Measurements from ENCODE around the gene RPS15. TPM values are rescaled to one million over a fixed set of nuclear protein-coding genes. Genes with fewer than 3 reads are reported as not detected.

RPS15 gene
- total and polyA plus RNA-seq, 4 donors: 296 to 954 (median 414) TPM

- Histone ChIP-seq H3K36me3 (ENCODE audit: control insufficient read depth in 4 of 4, insufficient read depth in 3 of 4, low read depth in 1 of 4, low read length in 3 of 4) (peaks cover 0 to 7% (median 0%) of the 10 kb centered on the region in 4 donors), H3K4me3 (ENCODE audit: low read depth in 1 of 3, low read length in 3 of 3) (no peak overlapping the region), H3K4me1 (ENCODE audit: control insufficient read depth in 4 of 4, insufficient read depth in 4 of 4, low read length in 3 of 4) (peaks cover 39 to 67% (median 60%) of the 10 kb centered on the region in 4 donors), H3K9ac (ENCODE audit: low read depth in 1 of 2, low read length in 2 of 2) (peak overlapping the region in 1 of 2 donors; percentile 6), H3K27ac (ENCODE audit: low read depth in 1 of 2, low read length in 2 of 2) (peak overlapping the region; percentile 62 to 67), H3K9me3 (ENCODE audit: control insufficient read depth in 4 of 4, low read length in 3 of 4) (no peaks in the 10 kb centered on the region), H3K27me3 (ENCODE audit: control insufficient read depth in 4 of 4, insufficient read depth in 4 of 4, low read length in 3 of 4) (no peaks in the 10 kb centered on the region)
- 77% methylated on average over 29 of the region's 29 CpGs for WGBS
- DNase-seq (ENCODE audit: low spot score): no peak
- no peak for TF ChIP-seq SP1 (IDR thresholded peaks at IDR 0.05)
- no peak for TF ChIP-seq YY1 (IDR thresholded peaks at IDR 0.05)
- TF ChIP-seq RAD21 (IDR thresholded peaks at IDR 0.05): no peak
- TF ChIP-seq JUND (IDR thresholded peaks at IDR 0.05): no peak
- TF ChIP-seq FOXA2 (IDR thresholded peaks at IDR 0.05): no peak
- TF ChIP-seq ZBTB33 (IDR thresholded peaks at IDR 0.05): no peak
- no peak for TF ChIP-seq NR2F2 (IDR thresholded peaks at IDR 0.05)
- no peak for TF ChIP-seq TAF1 (conservative IDR thresholded peaks at IDR 0.05)
- no peak for TF ChIP-seq ATF3 (IDR thresholded peaks at IDR 0.05)
- no peak for TF ChIP-seq HNF4G (IDR thresholded peaks at IDR 0.05)
- TF ChIP-seq REST (IDR thresholded peaks at IDR 0.05): no peak
- no peak for TF ChIP-seq RXRA (IDR thresholded peaks at IDR 0.05)
- TF ChIP-seq EGR1 (IDR thresholded peaks at IDR 0.05; ENCODE audit: low read depth in 2 of 2): no peak
- TF ChIP-seq GABPA (IDR thresholded peaks at IDR 0.05 in 1 of 2, conservative IDR thresholded peaks at IDR 0.05 in 1 of 2): no peak
Measured at GRCh38 chr19:1411255-1412191, 26.7 kb upstream of the RPS15 start.

- Histone ChIP-seq H3K27ac (ENCODE audit: low read depth in 1 of 2, low read length in 2 of 2) (peak overlapping the region; percentile 11 to 38), H3K36me3 (ENCODE audit: control insufficient read depth in 4 of 4, insufficient read depth in 3 of 4, low read depth in 1 of 4, low read length in 3 of 4) (peaks cover 0 to 9% (median under 1%) of the 10 kb centered on the region in 4 donors), H3K4me1 (ENCODE audit: control insufficient read depth in 4 of 4, insufficient read depth in 4 of 4, low read length in 3 of 4) (peaks cover 45 to 74% (median 66%) of the 10 kb centered on the region in 4 donors), H3K9me3 (ENCODE audit: control insufficient read depth in 4 of 4, low read length in 3 of 4) (no peaks in the 10 kb centered on the region), H3K4me3 (ENCODE audit: low read depth in 1 of 3, low read length in 3 of 3) (no peak overlapping the region), H3K27me3 (ENCODE audit: control insufficient read depth in 4 of 4, insufficient read depth in 4 of 4, low read length in 3 of 4) (no peaks in the 10 kb centered on the region), H3K9ac (ENCODE audit: low read depth in 1 of 2, low read length in 2 of 2) (no peak overlapping the region)
- 70% methylated on average over 21 of the region's 21 CpGs for WGBS
- no peak for DNase-seq (ENCODE audit: low spot score)
- TF ChIP-seq TAF1 (conservative IDR thresholded peaks at IDR 0.05): no peak
- TF ChIP-seq ATF3 (IDR thresholded peaks at IDR 0.05): no peak
- TF ChIP-seq RAD21 (IDR thresholded peaks at IDR 0.05): no peak
- TF ChIP-seq REST (IDR thresholded peaks at IDR 0.05): no peak
- no peak for TF ChIP-seq YY1 (IDR thresholded peaks at IDR 0.05)
- TF ChIP-seq SP1 (IDR thresholded peaks at IDR 0.05): no peak
- TF ChIP-seq HNF4G (IDR thresholded peaks at IDR 0.05): no peak
- no peak for TF ChIP-seq ZBTB33 (IDR thresholded peaks at IDR 0.05)
- no peak for TF ChIP-seq FOXA1 (IDR thresholded peaks at IDR 0.05)
- no peak for TF ChIP-seq EGR1 (IDR thresholded peaks at IDR 0.05; ENCODE audit: low read depth in 2 of 2)
- TF ChIP-seq HNF4A (conservative IDR thresholded peaks at IDR 0.05): no peak
- TF ChIP-seq GABPA (IDR thresholded peaks at IDR 0.05 in 1 of 2, conservative IDR thresholded peaks at IDR 0.05 in 1 of 2): no peak
- TF ChIP-seq MAX (IDR thresholded peaks at IDR 0.05): no peak
Measured at GRCh38 chr19:1412323-1412923, 25.8 kb upstream of the RPS15 start.
